Adrenal gland (tissue), 5 donors: ENCODE results near the gene ARFGEF2.

ENCODE experiments used
- CTCF ChIP-seq, 6 experiments: fragments of 450-650 bp in 4 of 6; fragments of 200-600 bp in 2 of 6; sonication (generic) in 1 of 6; IDR thresholded peaks; 1 replicate in 5 of 6; 2 replicates in 1 of 6; pipeline versions ENCODE4 v1.5.1 to v1.8.0; 2016 to 2021; ENCODE audit warnings: antibody characterized with exemption in 6 of 6, mild to moderate bottlenecking in 2 of 6, moderate library complexity in 1 of 6
- POLR2A ChIP-seq, 2 donors: fragments of 450-650 bp; IDR thresholded peaks; one replicate each; pipeline ENCODE4 v1.6.1; 2017; ENCODE audit warnings: antibody characterized with exemption in 2 of 2, mild to moderate bottlenecking in 2 of 2, moderate library complexity in 1 of 2
- donor health status: DM: no; HTN: no; CAD: no.

DNA sequence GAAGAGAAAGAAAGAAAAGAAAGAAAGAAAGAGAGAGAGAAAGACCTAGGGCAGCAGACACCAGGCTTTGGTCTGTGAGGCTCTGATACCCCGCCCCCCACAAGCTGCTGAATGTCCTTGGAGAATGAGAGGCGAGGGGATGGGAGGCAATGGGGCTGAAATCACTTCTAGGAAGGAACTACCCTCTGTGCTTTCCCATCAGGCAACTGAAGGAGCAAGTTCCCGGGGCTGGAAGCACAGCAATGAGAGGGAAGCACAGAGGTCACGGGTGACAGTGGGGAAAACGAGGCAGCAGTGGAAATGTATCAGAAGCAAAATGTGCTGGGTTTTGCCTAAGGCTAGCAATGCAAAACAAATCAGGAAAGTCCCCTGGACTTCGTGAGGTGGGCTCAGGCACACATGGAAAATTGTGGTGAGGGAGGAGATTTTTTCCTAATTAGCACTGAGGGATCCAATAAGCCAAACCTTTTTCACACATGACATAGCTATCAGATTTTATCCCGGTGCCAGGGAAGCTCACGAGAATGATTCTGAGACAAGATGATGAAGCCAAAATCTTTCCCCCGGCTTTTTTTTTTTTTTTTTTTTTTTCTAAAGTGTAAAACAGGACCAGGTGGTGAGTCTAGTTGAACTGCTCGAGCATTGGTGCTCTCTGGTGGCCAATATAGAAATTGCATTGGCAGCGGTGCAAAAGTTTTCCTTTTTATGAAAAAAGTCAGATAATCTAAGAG lies 16.8 kb upstream of the ARFGEF2 start:
- TF ChIP-seq CTCF (IDR thresholded peaks at IDR 0.05) = peak; percentile 71 to 92 (median 90)
- no peak for TF ChIP-seq POLR2A (IDR thresholded peaks at IDR 0.05)
